GM10248 (cell line): Measurements from ENCODE around the gene PCLO.

ENCODE experiments used
- CTCF ChIA-PET: fragments of 300-600 bp; sonication (Branson Sonifier 250); formaldehyde crosslinking; extraction: SDS; loops from one replicate; lab custom pipeline; 2021; ENCODE audit warnings: antibody characterized with exemption; lab: Yijun Ruan, JAX
- POLR2A ChIA-PET: fragments of 350-650 bp; sonication (Branson Sonifier 250); formaldehyde crosslinking; extraction: SDS; loops from one replicate; lab custom pipeline; 2020; ENCODE audit warnings: antibody characterized with exemption; lab: Yijun Ruan, JAX
- DNase-seq: peaks from one replicate; pipeline ENCODE4 v3.0.0; 2012; ENCODE audit errors: extremely low spot score
- TF ChIP-seq, protein P1 (sequence below): IDR thresholded peaks from 2 replicates; pipeline ENCODE4 v1.5.1; 2012; ENCODE audit warnings: mild to moderate bottlenecking, low read depth; ENCODE audit errors: extremely low read depth, missing control alignments, control extremely low read depth

The PCLO gene

GRCh38 chr7:82705517-82706260, 457.0 kb downstream of the PCLO start:
- TF ChIP-seq, protein P1, sequence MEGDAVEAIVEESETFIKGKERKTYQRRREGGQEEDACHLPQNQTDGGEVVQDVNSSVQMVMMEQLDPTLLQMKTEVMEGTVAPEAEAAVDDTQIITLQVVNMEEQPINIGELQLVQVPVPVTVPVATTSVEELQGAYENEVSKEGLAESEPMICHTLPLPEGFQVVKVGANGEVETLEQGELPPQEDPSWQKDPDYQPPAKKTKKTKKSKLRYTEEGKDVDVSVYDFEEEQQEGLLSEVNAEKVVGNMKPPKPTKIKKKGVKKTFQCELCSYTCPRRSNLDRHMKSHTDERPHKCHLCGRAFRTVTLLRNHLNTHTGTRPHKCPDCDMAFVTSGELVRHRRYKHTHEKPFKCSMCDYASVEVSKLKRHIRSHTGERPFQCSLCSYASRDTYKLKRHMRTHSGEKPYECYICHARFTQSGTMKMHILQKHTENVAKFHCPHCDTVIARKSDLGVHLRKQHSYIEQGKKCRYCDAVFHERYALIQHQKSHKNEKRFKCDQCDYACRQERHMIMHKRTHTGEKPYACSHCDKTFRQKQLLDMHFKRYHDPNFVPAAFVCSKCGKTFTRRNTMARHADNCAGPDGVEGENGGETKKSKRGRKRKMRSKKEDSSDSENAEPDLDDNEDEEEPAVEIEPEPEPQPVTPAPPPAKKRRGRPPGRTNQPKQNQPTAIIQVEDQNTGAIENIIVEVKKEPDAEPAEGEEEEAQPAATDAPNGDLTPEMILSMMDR = no peak
- ChIA-PET POLR2A (no interaction called here), CTCF (no interaction called here)
- DNase-seq = no peak

GRCh38 chr7:82704121-82704520, 458.6 kb downstream of the PCLO start:
- TF ChIP-seq, protein P1 = no peak
- ChIA-PET POLR2A (no interaction called here), CTCF (no interaction called here)
- no peak for DNase-seq
